GM18505 (cell line): ENCODE results near the gene ERCC3.
"Not testable (repeated sequence)": the region's sequence is repeated elsewhere in the genome, so short reads cannot be mapped to it uniquely, and the experiment has no call there.

ENCODE experiments used
- ATAC-seq: cut with Tn5 transposase; IDR thresholded peaks from one replicate; pipeline ENCODE4 v1.9.1; 2021; ENCODE audit not compliant: unreplicated experiment
- POLR2A ChIP-seq: IDR thresholded peaks from 4 replicates; pipeline ENCODE4 v1.6.1; 2011; ENCODE audit warnings: borderline replicate concordance; ENCODE audit not compliant: insufficient read depth, insufficient read length; ENCODE audit errors: extremely low read depth

Gene ERCC3

GRCh38 chr2:127261804-127262406 lies 32.0 kb downstream of the ERCC3 start:
- no peak for ATAC-seq
- no peak for TF ChIP-seq POLR2A

GRCh38 chr2:127259355-127259754 lies 34.6 kb downstream of the ERCC3 start:
- no peak for TF ChIP-seq POLR2A
- no peak for ATAC-seq

- no peak for TF ChIP-seq POLR2A
- ATAC-seq = no peak
These were observed 37.1 kb downstream of the ERCC3 start for GRCh38 chr2:127256866-127257265.

DNA sequence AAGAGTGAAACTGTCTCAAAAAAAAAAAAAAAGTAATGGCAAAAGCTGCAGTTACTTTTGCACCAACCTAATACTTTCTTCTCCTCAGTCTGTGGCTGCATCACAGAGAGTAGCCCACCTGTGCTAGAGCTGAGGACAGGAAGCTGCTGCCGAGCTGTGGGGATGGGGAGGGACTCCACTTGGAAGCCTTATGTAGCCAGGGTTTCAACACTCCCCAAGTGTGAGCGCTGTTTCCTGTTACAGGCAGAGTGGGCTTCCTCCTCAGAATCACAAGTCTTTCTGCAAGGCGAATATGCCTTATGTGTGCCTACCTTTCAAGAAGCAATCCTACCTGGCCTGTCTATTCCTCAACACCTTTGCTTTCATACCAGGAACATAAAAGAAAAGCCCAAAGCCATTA lies 37.6 kb downstream of the ERCC3 start:
- ATAC-seq = no peak
- TF ChIP-seq POLR2A = no peak

DNA sequence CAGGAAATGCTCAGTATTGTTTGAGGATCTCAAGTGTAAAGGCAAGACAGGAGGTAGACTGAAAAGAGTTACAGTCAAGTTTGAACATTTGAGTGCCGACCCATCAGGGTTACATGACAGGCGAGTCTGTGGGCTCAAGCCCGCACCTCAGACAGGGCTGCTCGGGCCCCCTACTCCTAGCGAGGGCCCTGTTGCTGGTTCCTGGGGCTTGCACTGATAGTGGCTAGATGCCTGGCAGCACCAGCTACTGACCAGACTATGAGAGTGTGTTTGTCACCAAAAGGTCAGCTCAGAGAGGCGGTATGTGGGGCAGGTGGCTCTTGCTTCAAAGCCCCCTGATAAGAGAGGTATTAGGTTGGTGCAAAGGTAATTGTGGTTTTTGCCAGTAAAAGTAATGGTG lies 38.2 kb downstream of the ERCC3 start:
- ATAC-seq = no peak
- no peak for TF ChIP-seq POLR2A

GRCh38 chr2:127255146-127255545 lies 38.8 kb downstream of the ERCC3 start:
- ATAC-seq = no peak
- no peak for TF ChIP-seq POLR2A

DNA sequence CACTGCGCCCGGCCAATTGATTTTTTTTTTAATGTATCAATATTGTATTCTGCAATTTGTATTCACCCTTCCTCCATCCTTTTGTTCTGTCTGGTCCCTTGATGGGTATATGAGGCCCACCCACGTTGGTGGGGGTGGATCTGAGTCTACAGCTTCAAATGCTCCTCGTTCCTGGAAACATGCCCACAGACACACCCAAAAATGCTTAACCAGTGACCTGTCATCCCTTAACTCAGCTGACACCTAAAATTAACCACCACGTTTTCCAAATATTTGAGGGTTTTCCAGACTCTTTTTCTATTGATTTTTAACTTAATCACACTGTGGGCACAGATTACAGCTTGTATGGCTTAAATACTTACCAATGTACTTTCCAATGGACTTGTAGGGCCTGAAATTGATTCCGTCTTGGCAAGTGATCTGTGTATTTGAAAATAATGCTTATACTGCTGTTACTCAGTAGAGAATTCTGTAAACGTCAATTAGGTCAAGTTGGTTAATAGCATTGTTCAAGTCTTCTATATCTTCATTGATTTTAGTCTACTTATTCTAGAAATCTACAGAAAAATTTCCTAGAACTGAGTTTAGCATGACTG lies 39.5 kb downstream of the ERCC3 start:
- no peak for ATAC-seq
- TF ChIP-seq POLR2A = no peak

- not testable (repeated sequence) for ATAC-seq
These were observed 52.8 kb downstream of the ERCC3 start for GRCh38 chr2:127241184-127241583.

GRCh38 chr2:127239395-127239794 lies 54.5 kb downstream of the ERCC3 start:
- no peak for ATAC-seq
- no peak for TF ChIP-seq POLR2A

DNA sequence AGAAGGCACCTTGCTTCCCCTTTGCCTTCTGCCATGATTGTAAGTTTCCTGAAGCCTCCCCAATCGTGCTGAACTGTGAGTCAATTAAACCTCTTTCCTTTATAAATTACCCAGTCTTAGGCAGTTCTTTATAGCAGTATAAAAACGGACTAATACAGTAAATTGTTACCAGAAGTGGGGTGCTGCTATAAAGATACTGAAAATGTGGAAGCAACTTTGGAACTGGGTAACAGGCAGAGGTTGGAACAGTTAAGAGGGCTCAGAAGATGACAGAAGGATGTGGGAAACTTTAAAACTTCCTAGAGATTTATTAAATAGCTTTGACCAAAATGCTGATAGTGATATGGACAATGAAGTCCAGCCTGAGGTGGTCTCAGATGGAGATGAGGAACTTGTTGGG lies 56.2 kb downstream of the ERCC3 start:
- ATAC-seq = not testable (repeated sequence)

GRCh38 chr2:127235082-127235702 lies 58.8 kb downstream of the ERCC3 start:
- no peak for ATAC-seq

GRCh38 chr2:127233710-127234109 lies 60.2 kb downstream of the ERCC3 start:
- no peak for ATAC-seq
- TF ChIP-seq POLR2A = no peak

More at GRCh38 chr2:127235082-127235702, 58.8 kb downstream of the ERCC3 start:
- no peak for TF ChIP-seq POLR2A

- no peak for TF ChIP-seq POLR2A
- no peak for ATAC-seq
These were observed 62.6 kb downstream of the ERCC3 start for GRCh38 chr2:127231130-127231865.

DNA sequence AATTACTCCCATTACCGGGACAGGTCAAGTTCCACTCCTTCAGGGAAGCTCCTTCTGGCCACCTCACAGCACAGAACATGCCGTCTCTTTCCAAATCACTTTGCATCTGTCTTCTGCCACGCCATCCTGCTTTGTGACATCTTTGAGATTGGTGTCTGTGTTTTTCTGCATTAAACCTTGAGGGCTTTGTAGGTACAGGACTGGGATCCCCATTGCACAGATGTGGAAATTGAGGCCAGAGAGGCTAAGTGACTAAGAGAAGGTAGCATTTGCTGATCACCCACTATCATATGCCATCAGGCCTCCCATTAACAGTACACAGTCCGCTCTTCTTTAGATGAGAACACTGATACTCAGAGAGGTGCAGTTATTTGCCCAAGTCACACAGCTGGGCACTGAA lies 64.4 kb downstream of the ERCC3 start:
- TF ChIP-seq POLR2A = no peak
- no peak for ATAC-seq

DNA sequence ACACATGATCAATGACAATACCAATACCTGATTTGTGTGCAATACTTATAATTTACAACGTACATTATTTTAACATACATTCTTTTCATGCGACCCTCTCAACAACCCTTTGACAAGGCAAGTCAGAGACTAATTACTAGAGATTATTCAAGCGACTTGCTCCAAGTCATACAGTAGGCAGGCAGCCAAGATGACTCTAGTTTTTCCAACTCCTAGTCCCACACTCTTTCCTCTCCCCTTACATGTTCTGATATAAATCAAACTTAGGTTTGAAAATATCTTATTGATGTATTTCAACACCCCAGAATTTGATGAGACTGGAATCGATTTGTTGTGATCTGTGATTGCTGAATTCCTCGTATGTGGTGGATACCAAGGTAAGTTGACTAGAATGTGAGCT lies 65.8 kb downstream of the ERCC3 start:
- ATAC-seq = no peak

DNA sequence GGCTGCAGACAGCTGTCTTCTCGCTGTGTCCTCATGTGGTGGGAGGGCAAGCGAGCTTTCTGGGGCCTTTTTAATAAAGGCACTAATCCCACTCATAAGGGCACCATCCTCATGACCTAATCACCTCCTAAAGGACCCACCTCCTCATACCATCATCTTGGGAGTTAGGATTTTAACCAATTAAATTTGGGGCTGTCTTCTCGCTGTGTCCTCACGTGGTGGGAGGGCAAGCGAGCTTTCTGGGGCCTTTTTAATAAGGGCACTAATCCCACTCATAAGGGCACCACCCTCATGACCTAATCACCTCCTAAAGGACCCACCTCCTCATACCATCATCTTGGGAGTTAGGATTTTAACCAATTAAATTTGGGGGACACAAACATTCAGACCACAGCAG lies 66.7 kb downstream of the ERCC3 start:
- ATAC-seq = not testable (repeated sequence)

More for the DNA sequence above, 65.8 kb downstream of the ERCC3 start:
- no peak for TF ChIP-seq POLR2A
